GM21619 (cell line): ENCODE data around the gene SDF2.
"Not testable (repeated sequence)": the region's sequence is repeated elsewhere in the genome, so short reads cannot be mapped to it uniquely, and the experiment has no call there.

Experiments used
- ATAC-seq: cut with Tn5 transposase; IDR thresholded peaks from one replicate; pipeline ENCODE4 v1.9.1; 2021; ENCODE audit not compliant: unreplicated experiment

The SDF2 gene

GRCh38 chr17:28635506-28635905 lies 26.2 kb downstream of the SDF2 start:
- no peak for ATAC-seq

GRCh38 chr17:28634206-28634865 lies 27.4 kb downstream of the SDF2 start:
- ATAC-seq, result no peak

- ATAC-seq, result no peak
Measured at GRCh38 chr17:28626818-28627217, 34.9 kb downstream of the SDF2 start.

- no peak for ATAC-seq
Measured at GRCh38 chr17:28624148-28624547, 37.6 kb downstream of the SDF2 start.

GRCh38 chr17:28623696-28624095 lies 38.0 kb downstream of the SDF2 start:
- ATAC-seq, result no peak

GRCh38 chr17:28622186-28622585 lies 39.5 kb downstream of the SDF2 start:
- ATAC-seq, result no peak

GRCh38 chr17:28620010-28620409 lies 41.7 kb downstream of the SDF2 start:
- no peak for ATAC-seq

- ATAC-seq, result no peak
Measured at GRCh38 chr17:28618464-28618863, 43.2 kb downstream of the SDF2 start.

- ATAC-seq, result no peak
Measured at GRCh38 chr17:28616281-28616680, 45.4 kb downstream of the SDF2 start.

GRCh38 chr17:28615260-28615940 lies 46.3 kb downstream of the SDF2 start:
- ATAC-seq, result no peak

GRCh38 chr17:28613931-28614381 lies 47.8 kb downstream of the SDF2 start, which contains the start of gene RSKR:
Gene RSKR (minus strand): TSS chr17:28614185. CDS start chr17:28614161, 24 bp downstream.
- ATAC-seq, result no peak

GRCh38 chr17:28612936-28613872 lies 48.5 kb downstream of the SDF2 start:
- no peak for ATAC-seq

GRCh38 chr17:28612531-28612930 lies 49.2 kb downstream of the SDF2 start:
- no peak for ATAC-seq

- ATAC-seq, result no peak
Measured at GRCh38 chr17:28610376-28610775, 51.3 kb downstream of the SDF2 start.

- ATAC-seq, result not testable (repeated sequence)
Measured at GRCh38 chr17:28604031-28604430, 57.7 kb downstream of the SDF2 start.

- ATAC-seq, result peak; percentile 34
Measured at GRCh38 chr17:28599311-28600184, 62.2 kb downstream of the SDF2 start.

GRCh38 chr17:28598799-28599310 lies 62.9 kb downstream of the SDF2 start, which contains the start of gene SPAG5:
Gene SPAG5 (minus strand): TSS chr17:28599025. CDS start chr17:28598946, 79 bp downstream.
- ATAC-seq, result peak; percentile 78

GRCh38 chr17:28598389-28598788 lies 63.3 kb downstream of the SDF2 start:
- no peak for ATAC-seq
